ENCODE measurements around the gene DGKI.

DGKI gene

DNA sequence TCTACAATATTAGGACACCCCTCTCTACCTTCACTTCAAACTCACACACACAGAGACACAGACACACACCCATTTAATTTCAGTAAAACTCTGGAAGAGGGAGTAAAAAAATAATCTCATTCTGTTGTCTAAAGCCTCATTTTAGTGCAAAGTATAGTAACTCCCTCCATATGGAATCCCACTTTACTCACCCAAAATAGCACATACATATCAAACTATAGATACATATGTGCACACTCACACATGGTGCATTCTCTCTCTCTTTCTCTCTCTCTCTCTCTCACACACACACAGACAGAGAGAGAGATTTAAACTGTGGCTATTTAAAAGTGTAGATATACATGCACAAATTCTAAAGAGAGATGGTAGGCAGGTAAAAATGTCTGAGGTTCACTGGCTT is 323.6 kb downstream of the DGKI start:
- no peak for DNase-seq

DNA sequence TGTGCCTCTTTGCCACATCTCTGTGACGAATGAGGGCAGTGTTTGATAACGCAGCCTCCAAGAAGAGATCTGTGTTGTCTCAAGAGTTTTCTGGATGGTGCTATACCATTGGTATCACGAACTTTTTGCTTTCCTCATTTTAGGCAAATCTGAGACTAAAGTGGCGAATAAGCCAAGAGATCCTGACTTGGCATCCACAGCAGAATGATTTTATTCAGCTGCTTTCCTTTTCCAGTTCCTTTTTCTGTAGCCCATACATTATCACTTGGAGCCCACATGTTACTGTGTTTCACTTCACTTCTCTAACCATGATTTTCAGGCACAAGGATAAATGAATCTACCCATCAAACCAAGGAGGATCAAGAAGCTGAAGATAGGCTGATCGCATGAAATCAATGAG is 325.3 kb downstream of the DGKI start:
- no peak for DNase-seq

DNA sequence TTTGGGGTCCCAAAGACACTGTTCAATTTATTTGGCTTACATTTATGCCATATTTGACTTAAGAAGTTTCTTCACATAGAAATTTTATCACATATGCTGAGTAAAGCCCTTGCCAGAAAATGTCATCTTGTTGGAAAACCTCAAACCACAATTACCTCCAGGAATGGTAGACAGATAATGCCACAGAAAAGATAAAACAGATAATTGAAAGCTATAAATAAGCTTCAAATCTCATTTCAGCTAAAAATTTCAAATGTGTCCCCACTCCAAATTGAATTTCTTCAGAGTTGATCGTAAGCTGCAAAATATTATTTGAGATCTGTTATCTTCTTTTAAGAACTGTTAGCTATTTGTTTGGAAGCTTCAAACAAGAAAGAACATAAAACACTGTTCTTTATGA is 326.8 kb downstream of the DGKI start:
- no peak for DNase-seq

DNA sequence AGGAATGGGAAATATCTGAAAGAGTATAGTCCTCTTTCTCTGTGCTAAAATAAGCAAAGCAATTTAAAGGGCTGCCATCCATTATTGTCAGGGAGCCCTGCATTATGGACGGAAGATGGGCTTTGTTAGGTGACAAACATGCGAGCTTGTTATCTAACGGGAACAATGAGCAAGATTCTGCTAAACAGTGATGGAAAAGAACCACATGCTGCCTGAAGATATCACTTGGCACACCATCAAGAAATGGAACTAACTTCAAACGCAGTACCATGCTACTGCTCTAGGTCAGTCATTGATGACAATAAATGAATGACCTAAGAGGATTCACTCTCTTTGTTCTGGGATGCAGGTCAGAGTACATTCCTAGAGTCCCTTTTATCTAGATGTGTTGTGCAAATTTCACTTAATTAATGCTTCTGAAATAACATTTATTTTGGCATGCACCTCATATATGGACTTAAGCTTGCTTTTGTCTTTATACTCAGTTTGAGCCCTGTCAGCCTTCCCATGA is 327.5 kb downstream of the DGKI start:
- no peak for DNase-seq

GRCh38 chr7:137513091-137513490 is 333.7 kb downstream of the DGKI start:
- DNase-seq: no peak

- DNase-seq: no peak
Observed at GRCh38 chr7:137507096-137507495, 339.7 kb downstream of the DGKI start.

DNA sequence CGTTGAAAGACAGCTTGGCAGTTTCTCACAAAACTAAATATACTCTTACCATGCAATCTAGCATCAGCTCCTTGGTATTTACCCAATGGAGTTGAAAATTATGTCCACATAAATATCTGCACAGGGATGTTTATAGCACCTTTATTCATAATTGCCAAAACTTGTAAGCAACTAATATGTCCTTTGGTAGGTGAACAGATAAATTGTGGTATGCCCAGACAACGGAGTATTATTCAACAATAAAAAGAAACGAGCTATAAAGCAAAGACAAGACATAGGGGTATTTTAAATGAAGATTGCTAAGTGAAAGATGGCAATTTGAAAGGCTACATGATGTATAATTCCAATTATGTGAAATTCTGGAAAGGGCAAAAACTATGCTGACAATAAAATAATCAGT is 340.7 kb downstream of the DGKI start:
- DNase-seq: no peak

- no peak for DNase-seq
Observed at GRCh38 chr7:137501562-137501961, 345.2 kb downstream of the DGKI start.

GRCh38 chr7:137492889-137493288 is 353.9 kb downstream of the DGKI start:
- DNase-seq: no peak

- DNase-seq: no peak
Observed at GRCh38 chr7:137489880-137490279, 356.9 kb downstream of the DGKI start.

- DNase-seq: no peak
Observed at GRCh38 chr7:137488038-137488437, 358.7 kb downstream of the DGKI start.

- DNase-seq: no peak
Observed at GRCh38 chr7:137485818-137486217, 361.0 kb downstream of the DGKI start.

GRCh38 chr7:137484326-137484725 is 362.4 kb downstream of the DGKI start:
- no peak for DNase-seq

DNA sequence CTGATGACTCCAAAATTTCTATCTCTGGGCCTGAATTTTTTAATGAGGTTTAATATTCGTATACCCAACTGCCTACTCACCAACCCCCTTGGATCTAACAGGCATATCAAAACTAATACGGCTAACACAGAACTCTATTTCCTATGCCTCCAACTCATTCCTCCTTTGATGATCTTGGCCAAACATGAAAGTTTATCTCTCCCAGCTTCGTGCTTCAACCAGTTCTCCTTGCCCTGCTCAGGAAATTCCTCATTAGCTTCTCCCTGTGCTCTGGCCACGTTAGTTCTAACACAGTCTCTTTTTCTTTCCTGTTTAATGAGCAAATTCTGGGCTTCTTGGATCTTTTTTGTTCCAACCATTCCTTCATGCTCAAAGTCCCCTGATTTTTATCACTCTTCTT is 364.3 kb downstream of the DGKI start:
- no peak for DNase-seq

DNA sequence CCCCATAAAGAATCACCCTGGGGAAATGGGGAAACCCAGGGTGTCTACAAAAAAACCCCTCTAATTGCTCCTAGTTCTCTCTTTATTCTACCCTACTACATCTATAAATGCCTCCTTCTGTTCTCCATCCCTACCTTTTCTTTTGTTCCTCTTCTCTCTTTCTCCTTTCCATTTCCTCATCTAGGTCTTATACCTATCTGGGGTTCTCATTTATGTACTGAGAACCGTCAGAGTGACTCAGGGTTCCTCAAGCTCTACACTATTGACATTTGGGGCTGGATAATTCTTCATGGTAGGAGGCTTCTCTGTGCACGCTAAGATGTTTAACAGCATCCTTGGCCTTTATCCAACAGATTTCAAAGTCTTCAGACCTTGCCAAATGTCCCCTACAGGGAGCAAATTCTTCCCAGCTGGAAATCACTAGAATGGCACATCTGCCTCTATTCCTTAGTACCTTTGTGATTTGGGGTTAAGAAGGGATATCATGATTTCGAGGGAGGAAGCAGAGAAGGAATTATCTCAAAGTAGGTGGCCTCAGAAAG is 365.9 kb downstream of the DGKI start:
- peak in 1 of 2 experiments; percentile 39 for DNase-seq

DNA sequence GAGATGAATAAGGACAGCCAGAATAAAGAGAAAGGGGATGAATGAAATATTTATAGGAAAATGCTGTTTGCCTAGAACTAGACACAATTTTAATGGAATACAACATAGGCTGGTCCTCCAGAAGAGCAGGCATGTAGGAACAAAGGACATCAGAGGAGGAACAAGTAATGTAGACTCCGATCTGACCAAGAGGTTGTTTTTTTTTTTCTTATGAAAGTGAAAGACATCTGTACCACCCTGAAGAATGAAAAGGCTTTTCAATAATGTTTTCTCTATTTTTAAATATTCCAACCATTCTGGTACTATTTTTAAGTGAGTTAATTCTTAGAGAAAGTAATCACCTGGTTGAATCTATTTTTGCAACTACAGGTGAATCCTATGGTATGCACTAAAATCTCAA is 366.4 kb downstream of the DGKI start:
- no peak for DNase-seq

DNA sequence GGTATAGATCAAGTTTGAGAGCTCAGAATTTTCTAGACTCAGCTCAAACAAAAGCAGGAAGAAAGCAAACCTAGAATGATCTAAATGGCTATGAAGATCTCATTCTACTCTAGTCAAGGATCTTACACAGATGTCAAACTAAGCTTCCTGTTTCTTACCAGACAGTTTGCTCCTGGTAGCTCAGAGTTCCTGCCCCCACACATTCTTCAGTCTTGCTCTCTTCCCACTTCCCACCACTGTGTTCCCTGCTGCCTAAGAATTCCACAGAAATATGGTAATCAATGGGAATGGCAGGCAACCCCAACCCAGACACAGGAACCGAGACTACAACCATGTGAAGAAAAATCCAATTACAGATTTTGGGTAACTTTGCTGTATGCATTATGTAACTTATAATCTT is 369.8 kb downstream of the DGKI start:
- DNase-seq: no peak

DNA sequence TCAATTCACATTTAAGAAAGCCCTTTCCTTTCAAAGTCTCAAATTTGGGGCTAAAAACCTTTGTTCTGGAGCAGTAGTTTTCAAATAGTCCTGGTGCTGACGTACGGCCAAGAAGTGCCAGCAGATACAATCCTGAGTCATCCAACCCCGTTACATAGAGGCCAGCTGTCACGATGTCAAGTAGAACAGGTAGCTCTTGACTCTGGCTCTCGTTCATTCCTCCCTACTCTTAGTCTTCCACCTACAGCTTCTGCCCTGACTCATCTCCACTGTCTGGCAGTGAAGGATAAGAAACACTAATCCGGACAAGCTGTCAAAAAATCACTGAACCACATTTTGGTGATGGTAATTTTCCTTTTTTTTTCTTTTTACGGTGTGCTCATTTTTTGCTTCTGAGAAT is 370.8 kb downstream of the DGKI start:
- no peak for DNase-seq

GRCh38 chr7:137474540-137475026 is 372.2 kb downstream of the DGKI start:
- DNase-seq: no peak

- no peak for DNase-seq
Observed at GRCh38 chr7:137471128-137471527, 375.6 kb downstream of the DGKI start.

DNA sequence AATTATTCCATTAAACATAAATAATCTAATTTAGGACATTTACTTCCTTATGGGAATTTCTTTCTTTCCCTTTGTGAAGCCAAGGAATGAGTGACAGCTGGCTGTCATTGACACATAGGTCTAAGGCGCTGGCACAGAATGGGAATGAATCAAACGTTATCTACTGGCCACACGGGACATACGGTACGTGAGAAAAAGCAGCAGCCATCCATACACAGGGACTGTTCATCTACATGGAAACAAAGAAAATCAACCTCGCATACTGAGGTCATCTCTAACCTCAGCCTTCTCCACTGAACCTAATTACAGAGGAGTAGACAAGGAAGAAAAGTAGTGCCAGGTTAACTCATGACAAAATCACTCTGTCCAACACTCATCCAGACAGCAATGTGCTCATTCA is 376.9 kb downstream of the DGKI start:
- DNase-seq: no peak

- no peak for DNase-seq
Observed at GRCh38 chr7:137469191-137469811, 377.5 kb downstream of the DGKI start.

- DNase-seq: no peak
Observed at GRCh38 chr7:137462847-137463246, 383.9 kb downstream of the DGKI start.

DNA sequence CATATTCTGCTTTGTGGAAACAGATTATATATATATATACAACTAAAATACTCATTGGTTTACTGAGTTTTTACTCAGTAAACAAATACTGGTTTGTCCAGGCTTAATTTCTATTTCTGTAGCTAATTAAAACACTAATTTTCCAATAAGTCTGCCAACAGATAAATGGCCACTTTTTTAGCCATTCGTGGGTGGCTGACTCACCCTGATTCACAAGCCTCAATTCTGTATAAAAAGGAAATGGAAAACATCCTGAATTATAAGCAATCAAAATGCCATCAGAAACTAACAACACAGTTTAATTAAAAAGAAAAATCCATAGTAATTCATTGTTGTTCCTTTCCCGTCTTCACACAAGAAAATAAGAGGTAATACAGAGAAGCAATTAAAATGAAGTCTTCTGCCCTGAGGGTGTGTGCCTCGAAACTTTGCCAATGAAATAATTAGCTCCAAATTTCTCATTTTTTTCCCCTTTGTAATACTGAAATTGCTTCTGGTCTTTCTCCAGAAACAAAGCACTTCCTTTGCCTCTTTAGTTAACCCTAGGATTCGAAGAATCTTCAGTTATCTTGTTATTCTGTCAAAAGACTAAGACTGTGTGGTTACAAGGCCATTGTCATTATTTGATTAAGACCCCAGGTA is 384.6 kb downstream of the DGKI start:
- DNase-seq: no peak
